Astrocyte of the hippocampus (primary cell): ENCODE measurements around the gene EIF4E.
"Not testable (repeated sequence)": the region's sequence is repeated elsewhere in the genome, so short reads cannot be mapped to it uniquely, and the experiment has no call there.

Experiments
- DNase-seq: peaks from one replicate; pipeline ENCODE4 v3.0.0; 2011; ENCODE audit warnings: low read depth, low spot score

The EIF4E gene

GRCh38 chr4:98932539-98932938 is 3.6 kb upstream of the EIF4E start:
- DNase-seq: no peak

DNA sequence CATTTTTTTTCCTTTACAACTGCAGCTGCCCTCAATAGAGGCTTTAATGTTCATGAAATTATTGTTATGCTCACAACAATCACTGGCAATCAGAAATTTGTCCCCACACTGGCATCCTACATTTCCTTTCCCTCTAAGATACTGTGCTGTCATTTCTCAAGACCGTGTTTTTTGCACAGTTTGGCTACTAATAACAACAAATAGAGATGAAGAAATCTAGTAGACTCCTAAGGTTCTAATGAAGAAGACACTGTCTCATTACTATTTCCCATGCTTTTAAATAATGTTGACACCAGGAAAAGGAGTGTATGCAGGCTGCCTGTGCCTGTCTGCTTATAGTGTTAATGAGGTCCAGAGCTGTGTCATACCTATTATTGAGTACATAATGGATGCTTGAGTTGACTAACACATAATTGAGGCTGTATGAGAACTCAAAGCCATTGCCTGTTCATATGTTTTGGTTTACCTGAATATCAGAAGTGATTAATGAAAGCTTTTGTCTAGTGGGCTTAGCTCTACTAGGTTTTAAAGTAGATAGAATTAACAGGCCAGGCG is 1.5 kb upstream of the EIF4E start:
- no peak for DNase-seq

DNA sequence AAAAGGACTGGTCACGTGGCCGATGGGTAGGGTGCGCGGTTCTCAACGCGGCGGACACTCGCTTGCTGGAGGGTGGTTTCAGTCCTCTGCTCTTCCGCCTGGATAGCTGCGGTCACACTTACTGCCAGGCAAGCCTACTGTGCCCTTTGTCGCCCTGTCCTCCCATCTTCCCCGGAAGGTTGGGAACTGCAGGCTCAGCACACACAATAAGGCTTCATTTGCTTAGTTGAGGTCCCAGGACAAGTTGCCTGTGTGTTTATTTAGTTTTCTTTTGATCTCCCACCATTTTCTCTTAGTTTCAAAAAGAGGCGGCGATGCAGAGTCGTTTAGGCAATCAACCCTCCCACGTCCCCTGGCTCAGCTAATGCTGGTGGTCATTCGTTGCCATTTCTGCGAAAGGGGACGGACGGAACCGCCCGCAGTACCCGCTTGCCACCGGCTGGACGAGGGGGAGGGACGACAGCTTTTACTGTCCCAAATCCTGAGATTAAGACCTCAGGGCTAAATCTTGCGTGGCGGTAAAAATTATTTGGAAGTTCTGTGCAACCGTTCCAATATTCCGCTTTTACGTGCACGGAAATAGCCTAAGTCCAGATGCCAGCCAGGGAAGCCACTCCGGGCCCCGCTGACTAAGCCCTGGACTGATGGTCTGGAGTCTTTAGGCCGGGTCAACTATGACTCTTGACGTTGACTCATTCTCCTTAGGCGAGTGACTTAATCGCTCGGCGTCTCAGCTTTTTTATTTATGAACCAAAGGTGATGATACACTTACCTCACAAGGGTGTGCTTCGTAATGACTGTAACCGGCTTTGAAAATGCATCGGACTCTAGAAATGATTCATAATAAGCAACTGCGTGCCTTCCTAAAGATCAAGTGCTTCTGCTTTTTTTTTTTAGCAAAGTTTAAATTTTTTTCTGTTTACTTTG is 671 bp upstream of the EIF4E start:
- peak; percentile 87 for DNase-seq

GRCh38 chr4:98928131-98928504 is 815 bp downstream of the EIF4E start:
- DNase-seq: peak; percentile 89

DNA sequence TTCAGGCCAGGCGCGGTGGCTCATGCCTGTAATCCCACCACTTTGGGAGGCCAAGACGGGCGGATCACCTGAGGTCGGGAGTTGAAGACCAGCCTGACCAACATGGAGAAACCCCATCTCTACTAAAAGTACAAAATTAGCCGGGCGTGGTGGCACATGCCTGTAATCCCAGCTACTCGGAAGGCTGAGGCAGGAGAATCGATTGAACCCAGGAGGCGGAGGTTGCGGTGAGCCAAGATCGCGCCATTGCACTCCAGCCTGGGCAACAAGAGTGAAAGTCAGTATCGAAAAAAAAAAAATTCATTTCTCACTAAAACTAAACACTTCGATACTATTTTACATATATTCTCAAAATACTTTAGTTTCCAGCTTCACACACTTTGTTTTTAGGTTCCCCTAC is 2.7 kb downstream of the EIF4E start:
- DNase-seq: not testable (repeated sequence)

DNA sequence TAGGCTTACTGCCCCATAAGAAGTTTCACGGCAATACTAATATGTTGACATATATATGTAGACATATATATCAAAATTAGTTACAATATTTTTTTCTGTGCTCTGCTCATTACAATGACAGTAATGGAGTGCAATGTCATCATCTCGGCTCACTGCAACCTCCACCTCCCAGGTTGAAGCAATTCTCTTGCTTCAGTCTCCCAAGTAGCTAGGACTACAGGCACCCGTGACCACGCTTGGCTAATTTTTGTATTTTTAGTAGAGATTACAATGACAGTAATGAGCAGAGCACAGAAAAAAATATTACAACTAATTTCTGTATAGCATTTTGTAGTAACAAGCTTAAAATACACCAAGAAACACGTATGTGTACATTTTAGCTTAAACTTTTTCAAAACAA is 7.6 kb downstream of the EIF4E start:
- no peak for DNase-seq

- DNase-seq: peak; percentile 18
Observed at GRCh38 chr4:98919996-98920395, 8.9 kb downstream of the EIF4E start.

DNA sequence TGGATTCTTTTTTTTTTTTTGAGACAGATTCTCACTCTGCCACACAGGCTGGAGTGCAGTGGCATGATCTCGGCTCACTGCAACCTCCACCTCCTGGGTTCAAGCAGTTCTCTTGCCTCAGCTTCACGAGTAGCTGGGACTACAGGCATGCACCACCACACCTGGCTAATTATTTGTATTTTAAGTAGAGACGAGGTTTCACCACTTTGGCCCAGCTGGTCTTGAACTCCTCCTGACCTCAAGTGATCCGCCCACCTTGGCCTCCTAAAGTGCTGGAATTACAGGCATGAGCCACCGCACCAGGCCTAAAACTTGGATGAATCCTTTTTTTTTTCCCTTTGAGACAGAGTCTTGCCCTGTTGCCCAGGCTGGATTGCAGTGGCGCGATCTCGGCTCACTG is 18.2 kb downstream of the EIF4E start:
- not testable (repeated sequence) for DNase-seq

DNA sequence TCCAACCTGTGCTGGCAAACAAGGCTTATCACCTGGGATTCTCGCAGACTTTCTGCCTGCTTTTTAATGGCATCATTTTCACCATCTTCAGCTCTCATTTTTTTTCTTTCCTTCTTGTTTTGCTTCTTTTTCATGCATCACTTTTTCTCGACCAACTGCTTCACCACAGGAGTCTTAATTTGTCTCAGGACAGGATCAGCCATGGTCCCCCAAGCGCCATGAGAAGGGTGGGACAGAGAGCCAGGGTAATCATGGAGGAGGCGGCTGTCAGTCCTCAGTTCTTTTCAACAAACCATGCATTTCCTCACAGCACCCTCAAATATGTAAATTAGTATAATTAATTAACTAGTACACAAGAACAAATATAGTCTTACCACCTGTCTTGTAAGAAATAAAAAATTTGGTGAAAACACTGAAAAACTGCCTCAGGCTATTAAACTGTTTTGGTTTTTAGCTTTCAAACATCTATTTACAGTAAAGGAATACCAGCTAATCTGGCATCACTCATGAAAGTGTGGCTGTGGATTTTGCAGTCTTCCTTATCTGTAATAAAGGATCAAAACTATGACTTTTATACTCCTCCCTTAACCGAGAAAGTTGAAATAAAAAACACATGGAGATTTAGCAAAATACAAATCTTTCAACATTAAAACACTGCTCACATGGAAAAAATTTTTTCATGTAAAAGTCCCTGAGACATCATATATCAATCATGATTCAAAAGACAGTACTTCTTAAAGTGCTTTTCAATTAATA is 19.1 kb downstream of the EIF4E start:
- DNase-seq: no peak

DNA sequence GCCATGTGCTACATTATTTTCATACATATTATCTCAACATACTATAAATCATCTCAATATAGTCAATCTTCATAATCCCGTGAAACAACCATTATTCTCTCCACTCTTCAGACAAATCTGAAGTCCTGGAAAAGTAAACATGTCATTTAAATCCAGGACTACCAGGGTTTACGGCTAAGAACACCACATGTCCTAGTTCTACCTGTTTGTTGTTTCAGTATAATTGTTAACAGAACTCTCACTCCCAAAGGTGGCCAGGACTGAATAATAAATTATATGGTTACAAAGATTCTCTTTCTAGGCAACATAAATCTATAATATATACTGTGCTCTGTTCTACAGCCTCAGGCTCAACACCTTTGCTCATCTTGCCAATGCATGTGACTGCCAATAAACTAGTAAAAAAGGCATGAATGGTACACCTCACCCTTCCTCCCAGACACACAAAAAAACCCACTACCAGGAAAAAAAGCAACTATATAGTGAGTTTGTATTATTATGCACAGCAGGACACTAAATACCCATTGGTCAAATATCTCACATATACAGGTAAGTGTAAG is 20.1 kb downstream of the EIF4E start:
- DNase-seq: no peak

GRCh38 chr4:98908182-98908581 is 20.8 kb downstream of the EIF4E start:
- DNase-seq: no peak

GRCh38 chr4:98905839-98906238 is 23.1 kb downstream of the EIF4E start:
- DNase-seq: peak; percentile 36

- DNase-seq: no peak
Observed at GRCh38 chr4:98905297-98905696, 23.6 kb downstream of the EIF4E start.

GRCh38 chr4:98903963-98904362 is 25.0 kb downstream of the EIF4E start:
- DNase-seq: no peak

GRCh38 chr4:98903561-98903960 is 25.4 kb downstream of the EIF4E start:
- no peak for DNase-seq

DNA sequence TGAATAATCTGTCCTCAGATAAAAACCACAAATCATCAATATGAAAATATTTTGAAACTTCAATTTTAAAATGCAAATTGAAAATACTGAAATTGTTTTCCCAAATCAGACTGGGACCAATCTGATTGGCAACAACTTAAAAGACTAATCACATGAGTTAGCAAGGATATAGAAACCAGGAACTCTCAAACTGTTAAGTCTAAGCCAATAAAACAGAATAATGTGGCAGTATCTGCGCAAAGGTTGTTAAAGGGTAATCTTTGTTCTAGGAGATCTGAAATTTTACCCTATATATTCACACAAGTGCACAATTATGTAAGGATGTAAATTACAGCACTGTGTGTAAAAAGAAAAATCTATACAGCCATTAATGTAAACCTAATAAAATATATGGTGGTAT is 29.7 kb downstream of the EIF4E start:
- no peak for DNase-seq

- no peak for DNase-seq
Observed at GRCh38 chr4:98891478-98892337, 37.2 kb downstream of the EIF4E start.

- no peak for DNase-seq
Observed at GRCh38 chr4:98890702-98891455, 38.1 kb downstream of the EIF4E start.

DNA sequence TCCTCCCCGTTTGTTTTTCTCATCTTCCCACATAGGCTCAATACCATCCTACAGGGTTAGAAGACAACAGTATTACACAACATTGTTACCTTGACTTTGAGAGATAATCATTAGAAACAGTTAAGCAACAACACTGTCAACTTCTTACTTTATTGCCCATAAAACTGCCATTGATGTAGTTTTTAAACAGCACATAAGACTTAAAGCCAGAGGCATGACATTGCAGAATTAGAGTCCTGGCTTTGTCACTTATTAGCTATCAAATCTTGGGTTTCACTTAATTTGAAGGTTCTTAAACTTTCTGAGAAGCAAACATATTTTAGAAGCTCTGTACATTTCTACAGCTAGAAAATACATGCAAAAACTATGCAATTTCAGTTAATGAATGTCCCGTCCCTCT is 41.8 kb downstream of the EIF4E start:
- no peak for DNase-seq

DNA sequence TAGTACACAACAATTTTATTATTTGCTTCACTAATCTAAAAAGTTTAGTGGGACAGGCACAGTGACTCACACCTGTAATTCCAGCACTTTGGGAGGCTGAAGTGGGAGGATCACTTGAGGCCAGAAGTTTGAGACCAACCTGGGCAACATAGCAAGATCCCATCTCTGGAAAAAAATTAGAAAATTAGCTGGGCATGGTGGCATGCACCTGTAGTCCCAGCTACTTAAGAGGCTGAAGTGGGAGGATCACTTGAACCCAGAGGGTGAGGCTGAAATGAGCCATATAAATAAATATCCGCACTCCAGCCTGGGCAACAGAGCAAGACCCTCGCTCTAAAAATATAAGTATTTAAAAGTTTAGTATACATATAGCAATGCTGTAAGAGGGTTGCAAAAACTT is 42.6 kb downstream of the EIF4E start:
- DNase-seq: not testable (repeated sequence)

DNA sequence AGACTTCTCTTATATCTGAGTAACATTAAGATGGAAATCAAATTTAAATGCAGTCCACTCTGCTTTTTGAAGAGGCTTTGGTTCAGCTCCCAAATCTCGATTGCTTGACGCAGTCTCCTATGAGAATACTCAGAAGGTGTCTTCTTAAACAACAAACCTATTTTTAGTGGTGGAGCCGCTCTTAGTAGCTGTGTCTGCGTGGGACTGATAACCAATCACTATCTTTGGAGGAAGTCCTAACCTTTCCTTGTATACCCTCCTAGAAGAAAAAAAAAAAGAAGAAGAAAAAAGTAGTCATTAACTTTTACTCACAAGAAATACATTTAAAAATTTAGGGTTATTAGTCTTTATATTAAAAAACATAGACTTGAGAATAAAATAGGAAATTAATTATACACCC is 48.0 kb downstream of the EIF4E start:
- DNase-seq: not testable (repeated sequence)
